ENCODE measurements around the gene S100G. TPM values are rescaled to one million over a fixed set of nuclear protein-coding genes. Genes with fewer than 3 reads are reported as not detected.

The S100G gene
- total and polyA plus RNA-seq, 2 experiments from 2014 or later, result not detected

DNA sequence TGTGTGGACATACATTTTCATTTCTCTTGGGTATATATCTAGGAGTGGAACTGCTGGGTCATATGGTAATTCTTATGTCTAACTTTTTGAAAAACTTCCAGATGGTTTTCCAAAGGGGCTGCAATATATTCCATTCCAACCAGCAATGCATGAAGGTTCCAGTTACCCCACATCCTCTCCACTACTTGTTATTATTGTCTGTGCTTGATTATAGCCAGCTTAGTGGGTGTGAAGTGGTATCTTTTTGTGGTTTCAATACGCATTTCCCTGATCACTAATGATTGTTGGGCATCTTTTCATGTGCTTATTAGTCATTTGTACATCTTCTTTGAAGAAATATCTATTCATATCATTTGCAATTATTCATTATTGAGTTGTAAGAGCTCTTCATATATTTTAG is 31.5 kb upstream of the S100G start:
- DNase-seq (ENCODE audit: low spot score) (no peak), ATAC-seq (no peak)
- H3K36me3 Mint-ChIP-seq (ENCODE audit: low read depth), result peaks cover 62% of the 10 kb centered on the region
- H3K4me1 Mint-ChIP-seq, result peaks cover 3% of the 10 kb centered on the region; the same call in 1 of the 3 replicates
- H3K4me3 Mint-ChIP-seq, result no peak overlapping the region
- no peak for TF ChIP-seq ZNF114 (CRISPR knock-in tag; IDR thresholded peaks at IDR 0.05)
- TF ChIP-seq STAT1 (IDR thresholded peaks at IDR 0.05; ENCODE audit: unreplicated experiment), result no peak
- no peak for TF ChIP-seq REST (IDR thresholded peaks at IDR 0.05; ENCODE audit: unreplicated experiment)
- H3K4me3 ChIP-seq, result no peak overlapping the region
- H3K4me2 ChIP-seq, result no peak overlapping the region
- peaks cover 3% of the 10 kb centered on the region; the same call in 1 of the 2 replicates for H3F3A ChIP-seq (replicated peaks; ENCODE audit: low read depth)
- H3K9me3 Mint-ChIP-seq, result no peaks in the 10 kb centered on the region
- no peaks in the 10 kb centered on the region for H4K20me1 ChIP-seq (replicated peaks; ENCODE audit: insufficient read depth)
- no peak overlapping the region for H2AFZ ChIP-seq
- no peaks in the 10 kb centered on the region for H3K4me1 ChIP-seq (ENCODE audit: insufficient read depth)
- H3K27me3 Mint-ChIP-seq (ENCODE audit: insufficient read depth, low read depth, poor library complexity), result peaks cover 2% of the 10 kb centered on the region
- no peaks in the 10 kb centered on the region for H3K9me2 ChIP-seq (ENCODE audit: insufficient read depth)
- no peaks in the 10 kb centered on the region for H3K36me3 ChIP-seq (ENCODE audit: insufficient read depth)
- no peak overlapping the region for H3K27ac Mint-ChIP-seq
- no peaks in the 10 kb centered on the region for H3K79me2 ChIP-seq (replicated peaks; ENCODE audit: insufficient read depth)
- H3K27ac ChIP-seq (ENCODE audit: low read depth), result no peak overlapping the region
- no peaks in the 10 kb centered on the region for H3K27me3 ChIP-seq (ENCODE audit: insufficient read depth)

- peaks cover 3% of the 10 kb centered on the region; the same call in 1 of the 3 replicates for H3K4me1 Mint-ChIP-seq
- H3K36me3 Mint-ChIP-seq (ENCODE audit: low read depth), result peaks cover 58% of the 10 kb centered on the region
- H3K27me3 Mint-ChIP-seq (ENCODE audit: insufficient read depth, low read depth, poor library complexity), result no peaks in the 10 kb centered on the region
- Histone ChIP-seq H3K4me2 (no peak overlapping the region), H3K4me1 (ENCODE audit: insufficient read depth) (no peaks in the 10 kb centered on the region), H4K20me1 (replicated peaks; ENCODE audit: insufficient read depth) (no peaks in the 10 kb centered on the region), H3K4me3 (no peak overlapping the region), H3K79me2 (replicated peaks; ENCODE audit: insufficient read depth) (no peaks in the 10 kb centered on the region), H3K36me3 (ENCODE audit: insufficient read depth) (no peaks in the 10 kb centered on the region), H3K9me2 (ENCODE audit: insufficient read depth) (no peaks in the 10 kb centered on the region), H3F3A (replicated peaks; ENCODE audit: low read depth) (no peaks in the 10 kb centered on the region), H3K27me3 (ENCODE audit: insufficient read depth) (no peaks in the 10 kb centered on the region), H3K27ac (ENCODE audit: low read depth) (no peak overlapping the region), H2AFZ (no peak overlapping the region)
- no peak overlapping the region for H3K4me3 Mint-ChIP-seq
- H3K27ac Mint-ChIP-seq, result no peak overlapping the region
- DNase-seq (ENCODE audit: low spot score) (no peak), ATAC-seq (no peak)
- H3K9me3 Mint-ChIP-seq, result no peaks in the 10 kb centered on the region
- no peak for TF ChIP-seq EZH2 (IDR thresholded peaks at IDR 0.05; ENCODE audit: low read depth, unreplicated experiment)
- TF ChIP-seq STAT1 (IDR thresholded peaks at IDR 0.05; ENCODE audit: unreplicated experiment), result no peak
- TF ChIP-seq ZNF331 (CRISPR knock-in tag; IDR thresholded peaks at IDR 0.05; ENCODE audit: low read depth), result no peak
- no peak for TF ChIP-seq CTCF (conservative IDR thresholded peaks at IDR 0.05; ENCODE audit: low read depth in 2 of 2)
- TF ChIP-seq, protein P1, sequence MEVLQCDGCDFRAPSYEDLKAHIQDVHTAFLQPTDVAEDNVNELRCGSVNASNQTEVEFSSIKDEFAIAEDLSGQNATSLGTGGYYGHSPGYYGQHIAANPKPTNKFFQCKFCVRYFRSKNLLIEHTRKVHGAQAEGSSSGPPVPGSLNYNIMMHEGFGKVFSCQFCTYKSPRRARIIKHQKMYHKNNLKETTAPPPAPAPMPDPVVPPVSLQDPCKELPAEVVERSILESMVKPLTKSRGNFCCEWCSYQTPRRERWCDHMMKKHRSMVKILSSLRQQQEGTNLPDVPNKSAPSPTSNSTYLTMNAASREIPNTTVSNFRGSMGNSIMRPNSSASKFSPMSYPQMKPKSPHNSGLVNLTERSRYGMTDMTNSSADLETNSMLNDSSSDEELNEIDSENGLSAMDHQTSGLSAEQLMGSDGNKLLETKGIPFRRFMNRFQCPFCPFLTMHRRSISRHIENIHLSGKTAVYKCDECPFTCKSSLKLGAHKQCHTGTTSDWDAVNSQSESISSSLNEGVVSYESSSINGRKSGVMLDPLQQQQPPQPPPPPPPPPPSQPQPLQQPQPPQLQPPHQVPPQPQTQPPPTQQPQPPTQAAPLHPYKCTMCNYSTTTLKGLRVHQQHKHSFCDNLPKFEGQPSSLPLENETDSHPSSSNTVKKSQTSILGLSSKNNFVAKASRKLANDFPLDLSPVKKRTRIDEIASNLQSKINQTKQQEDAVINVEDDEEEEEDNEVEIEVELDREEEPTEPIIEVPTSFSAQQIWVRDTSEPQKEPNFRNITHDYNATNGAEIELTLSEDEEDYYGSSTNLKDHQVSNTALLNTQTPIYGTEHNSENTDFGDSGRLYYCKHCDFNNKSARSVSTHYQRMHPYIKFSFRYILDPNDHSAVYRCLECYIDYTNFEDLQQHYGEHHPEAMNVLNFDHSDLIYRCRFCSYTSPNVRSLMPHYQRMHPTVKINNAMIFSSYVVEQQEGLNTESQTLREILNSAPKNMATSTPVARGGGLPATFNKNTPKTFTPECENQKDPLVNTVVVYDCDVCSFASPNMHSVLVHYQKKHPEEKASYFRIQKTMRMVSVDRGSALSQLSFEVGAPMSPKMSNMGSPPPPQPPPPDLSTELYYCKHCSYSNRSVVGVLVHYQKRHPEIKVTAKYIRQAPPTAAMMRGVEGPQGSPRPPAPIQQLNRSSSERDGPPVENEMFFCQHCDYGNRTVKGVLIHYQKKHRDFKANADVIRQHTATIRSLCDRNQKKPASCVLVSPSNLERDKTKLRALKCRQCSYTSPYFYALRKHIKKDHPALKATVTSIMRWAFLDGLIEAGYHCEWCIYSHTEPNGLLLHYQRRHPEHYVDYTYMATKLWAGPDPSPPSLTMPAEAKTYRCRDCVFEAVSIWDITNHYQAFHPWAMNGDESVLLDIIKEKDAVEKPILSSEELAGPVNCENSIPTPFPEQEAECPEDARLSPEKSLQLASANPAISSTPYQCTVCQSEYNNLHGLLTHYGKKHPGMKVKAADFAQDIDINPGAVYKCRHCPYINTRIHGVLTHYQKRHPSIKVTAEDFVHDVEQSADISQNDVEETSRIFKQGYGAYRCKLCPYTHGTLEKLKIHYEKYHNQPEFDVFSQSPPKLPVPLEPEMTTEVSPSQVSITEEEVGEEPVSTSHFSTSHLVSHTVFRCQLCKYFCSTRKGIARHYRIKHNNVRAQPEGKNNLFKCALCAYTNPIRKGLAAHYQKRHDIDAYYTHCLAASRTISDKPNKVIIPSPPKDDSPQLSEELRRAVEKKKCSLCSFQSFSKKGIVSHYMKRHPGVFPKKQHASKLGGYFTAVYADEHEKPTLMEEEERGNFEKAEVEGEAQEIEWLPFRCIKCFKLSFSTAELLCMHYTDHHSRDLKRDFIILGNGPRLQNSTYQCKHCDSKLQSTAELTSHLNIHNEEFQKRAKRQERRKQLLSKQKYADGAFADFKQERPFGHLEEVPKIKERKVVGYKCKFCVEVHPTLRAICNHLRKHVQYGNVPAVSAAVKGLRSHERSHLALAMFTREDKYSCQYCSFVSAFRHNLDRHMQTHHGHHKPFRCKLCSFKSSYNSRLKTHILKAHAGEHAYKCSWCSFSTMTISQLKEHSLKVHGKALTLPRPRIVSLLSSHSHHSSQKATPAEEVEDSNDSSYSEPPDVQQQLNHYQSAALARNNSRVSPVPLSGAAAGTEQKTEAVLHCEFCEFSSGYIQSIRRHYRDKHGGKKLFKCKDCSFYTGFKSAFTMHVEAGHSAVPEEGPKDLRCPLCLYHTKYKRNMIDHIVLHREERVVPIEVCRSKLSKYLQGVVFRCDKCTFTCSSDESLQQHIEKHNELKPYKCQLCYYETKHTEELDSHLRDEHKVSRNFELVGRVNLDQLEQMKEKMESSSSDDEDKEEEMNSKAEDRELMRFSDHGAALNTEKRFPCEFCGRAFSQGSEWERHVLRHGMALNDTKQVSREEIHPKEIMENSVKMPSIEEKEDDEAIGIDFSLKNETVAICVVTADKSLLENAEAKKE (CRISPR knock-in tag; IDR thresholded peaks at IDR 0.05), result no peak
Measured at GRCh38 chrX:16619024-16619423, 30.9 kb upstream of the S100G start.

All from GM23338 (cell line).